ENCODE measurements around the gene DUSP19.

The DUSP19 gene

DNA sequence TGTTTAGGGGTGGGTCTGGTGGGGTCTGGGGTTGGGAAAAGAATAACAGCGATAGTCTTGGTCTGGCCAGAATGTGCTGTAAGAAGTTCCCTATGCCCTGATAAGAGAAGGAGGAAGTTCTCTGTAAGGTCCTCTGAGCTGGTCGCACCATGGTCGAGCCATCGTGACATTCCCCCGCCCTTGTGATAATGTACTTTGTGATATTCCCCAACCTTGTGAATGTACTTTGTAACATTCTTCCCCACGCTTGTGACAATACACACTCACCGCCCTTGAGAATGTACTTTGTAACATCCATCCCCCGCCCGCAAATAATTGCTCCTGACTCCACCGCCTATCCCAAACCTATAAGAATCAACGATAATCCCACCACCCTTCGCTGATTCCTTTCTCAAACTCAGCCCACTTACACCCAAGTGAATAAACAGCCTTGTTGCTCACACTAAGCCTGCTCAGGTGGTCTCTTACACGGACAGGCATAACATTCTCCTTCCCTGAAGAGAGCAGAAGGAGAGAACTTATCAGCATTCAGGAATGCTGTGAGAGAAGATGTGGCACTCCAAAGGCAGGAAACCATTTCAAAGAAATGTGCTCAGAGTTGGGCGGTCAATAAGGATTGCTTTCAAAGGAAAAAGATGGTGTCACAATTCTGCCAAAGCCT is 17.8 kb upstream of the DUSP19 start:
- no peaks in the 10 kb centered on the region for H3K9me3 ChIP-seq (ENCODE audit: low read length)
- no peaks in the 10 kb centered on the region for H3K9me2 ChIP-seq (ENCODE audit: low read depth, low read length)
- no peaks in the 10 kb centered on the region for H3K36me3 ChIP-seq (ENCODE audit: insufficient read depth, low read length)
- no peaks in the 10 kb centered on the region for H3K4me1 ChIP-seq (ENCODE audit: insufficient read depth, low read length, severe bottlenecking)
- H3K4me2 ChIP-seq (ENCODE audit: low read length) = no peak overlapping the region
- H3K4me3 ChIP-seq (ENCODE audit: low read depth, low read length, poor library complexity, severe bottlenecking) = no peak overlapping the region
- H3K27me3 ChIP-seq (ENCODE audit: insufficient read depth, low read length) = no peaks in the 10 kb centered on the region
- H3K9ac ChIP-seq (ENCODE audit: low read length) = no peak overlapping the region
- H4K20me1 ChIP-seq (ENCODE audit: insufficient read depth, low read length) = no peaks in the 10 kb centered on the region
- H3K79me2 ChIP-seq (ENCODE audit: insufficient read depth, low read length) = no peaks in the 10 kb centered on the region
- no peaks in the 10 kb centered on the region for H3F3A ChIP-seq (ENCODE audit: insufficient read depth, low read length)
- TF ChIP-seq, protein P1, sequence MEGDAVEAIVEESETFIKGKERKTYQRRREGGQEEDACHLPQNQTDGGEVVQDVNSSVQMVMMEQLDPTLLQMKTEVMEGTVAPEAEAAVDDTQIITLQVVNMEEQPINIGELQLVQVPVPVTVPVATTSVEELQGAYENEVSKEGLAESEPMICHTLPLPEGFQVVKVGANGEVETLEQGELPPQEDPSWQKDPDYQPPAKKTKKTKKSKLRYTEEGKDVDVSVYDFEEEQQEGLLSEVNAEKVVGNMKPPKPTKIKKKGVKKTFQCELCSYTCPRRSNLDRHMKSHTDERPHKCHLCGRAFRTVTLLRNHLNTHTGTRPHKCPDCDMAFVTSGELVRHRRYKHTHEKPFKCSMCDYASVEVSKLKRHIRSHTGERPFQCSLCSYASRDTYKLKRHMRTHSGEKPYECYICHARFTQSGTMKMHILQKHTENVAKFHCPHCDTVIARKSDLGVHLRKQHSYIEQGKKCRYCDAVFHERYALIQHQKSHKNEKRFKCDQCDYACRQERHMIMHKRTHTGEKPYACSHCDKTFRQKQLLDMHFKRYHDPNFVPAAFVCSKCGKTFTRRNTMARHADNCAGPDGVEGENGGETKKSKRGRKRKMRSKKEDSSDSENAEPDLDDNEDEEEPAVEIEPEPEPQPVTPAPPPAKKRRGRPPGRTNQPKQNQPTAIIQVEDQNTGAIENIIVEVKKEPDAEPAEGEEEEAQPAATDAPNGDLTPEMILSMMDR (IDR thresholded peaks at IDR 0.05; ENCODE audit: low read length) = no peak
- no peak for TF ChIP-seq EZH2 (IDR thresholded peaks at IDR 0.05; ENCODE audit: borderline replicate concordance, low read length)
- H3K27ac ChIP-seq (ENCODE audit: low read depth, low read length, poor library complexity, severe bottlenecking) = no peak overlapping the region
- H2AFZ ChIP-seq (ENCODE audit: low read length) = no peak overlapping the region

DNA sequence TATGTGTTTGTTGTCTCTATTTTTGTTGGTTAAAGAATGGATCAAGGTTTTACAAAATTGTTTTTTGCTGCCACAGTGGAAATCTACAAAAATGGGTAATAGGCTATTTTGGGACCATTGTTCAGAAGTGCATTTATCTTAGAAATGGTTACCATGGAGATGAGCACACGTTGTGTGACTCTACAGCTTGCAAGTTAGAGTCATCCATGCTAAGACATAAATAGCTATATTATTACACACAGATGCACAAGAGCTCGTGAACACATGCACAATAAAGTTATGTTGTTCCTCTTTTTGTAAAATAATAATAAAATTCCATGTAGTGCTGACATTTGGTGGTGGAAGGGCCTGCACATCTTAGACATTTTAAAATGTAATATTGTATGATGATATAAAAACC is 15.5 kb upstream of the DUSP19 start:
- H4K20me1 ChIP-seq (ENCODE audit: insufficient read depth, low read length) = no peaks in the 10 kb centered on the region
- no peaks in the 10 kb centered on the region for H3K9me2 ChIP-seq (ENCODE audit: low read depth, low read length)
- no peak overlapping the region for H3K9ac ChIP-seq (ENCODE audit: low read length)
- H3K27ac ChIP-seq (ENCODE audit: low read depth, low read length, poor library complexity, severe bottlenecking) = no peak overlapping the region
- no peak overlapping the region for H3K4me2 ChIP-seq (ENCODE audit: low read length)
- no peaks in the 10 kb centered on the region for H3K27me3 ChIP-seq (ENCODE audit: insufficient read depth, low read length)
- H2AFZ ChIP-seq (ENCODE audit: low read length) = no peak overlapping the region
- no peaks in the 10 kb centered on the region for H3K9me3 ChIP-seq (ENCODE audit: low read length)
- no peaks in the 10 kb centered on the region for H3K4me1 ChIP-seq (ENCODE audit: insufficient read depth, low read length, severe bottlenecking)
- no peaks in the 10 kb centered on the region for H3K36me3 ChIP-seq (ENCODE audit: insufficient read depth, low read length)
- H3K4me3 ChIP-seq (ENCODE audit: low read depth, low read length, poor library complexity, severe bottlenecking) = no peak overlapping the region
- H3K79me2 ChIP-seq (ENCODE audit: insufficient read depth, low read length) = no peaks in the 10 kb centered on the region
- TF ChIP-seq, protein P1 (IDR thresholded peaks at IDR 0.05; ENCODE audit: low read length) = no peak
- TF ChIP-seq EZH2 (IDR thresholded peaks at IDR 0.05; ENCODE audit: borderline replicate concordance, low read length) = no peak
- H3F3A ChIP-seq (ENCODE audit: insufficient read depth, low read length) = no peaks in the 10 kb centered on the region

DNA sequence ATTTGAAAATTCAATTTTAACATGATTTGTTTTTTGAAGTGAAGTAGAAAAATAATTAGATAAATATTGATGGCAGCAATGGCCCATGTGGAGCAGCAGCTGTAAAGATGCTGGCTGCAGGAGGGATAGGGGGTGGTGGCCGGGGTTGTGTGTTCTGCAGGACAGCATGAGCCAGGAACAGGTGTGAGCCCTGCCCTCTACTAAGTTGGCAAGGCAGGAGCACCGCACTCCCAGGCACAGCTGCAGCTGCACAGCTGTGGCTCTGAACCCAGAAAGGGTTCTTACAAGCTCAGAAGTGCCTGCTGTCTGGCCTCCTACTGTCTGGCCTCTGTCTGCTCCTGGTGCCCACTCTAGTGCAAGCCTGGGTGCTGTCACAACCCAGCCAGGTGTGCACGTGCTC is 10.0 kb upstream of the DUSP19 start:
- H3K27ac ChIP-seq (ENCODE audit: low read depth, low read length, poor library complexity, severe bottlenecking) = no peak overlapping the region
- no peaks in the 10 kb centered on the region for H3K36me3 ChIP-seq (ENCODE audit: insufficient read depth, low read length)
- H2AFZ ChIP-seq (ENCODE audit: low read length) = no peak overlapping the region
- no peaks in the 10 kb centered on the region for H4K20me1 ChIP-seq (ENCODE audit: insufficient read depth, low read length)
- H3K9ac ChIP-seq (ENCODE audit: low read length) = no peak overlapping the region
- no peaks in the 10 kb centered on the region for H3F3A ChIP-seq (ENCODE audit: insufficient read depth, low read length)
- no peaks in the 10 kb centered on the region for H3K79me2 ChIP-seq (ENCODE audit: insufficient read depth, low read length)
- no peak overlapping the region for H3K4me2 ChIP-seq (ENCODE audit: low read length)
- H3K27me3 ChIP-seq (ENCODE audit: insufficient read depth, low read length) = no peaks in the 10 kb centered on the region
- H3K4me3 ChIP-seq (ENCODE audit: low read depth, low read length, poor library complexity, severe bottlenecking) = no peak overlapping the region
- TF ChIP-seq, protein P1 (IDR thresholded peaks at IDR 0.05; ENCODE audit: low read length) = no peak
- no peak for TF ChIP-seq EZH2 (IDR thresholded peaks at IDR 0.05; ENCODE audit: borderline replicate concordance, low read length)
- H3K4me1 ChIP-seq (ENCODE audit: insufficient read depth, low read length, severe bottlenecking) = no peaks in the 10 kb centered on the region
- H3K9me2 ChIP-seq (ENCODE audit: low read depth, low read length) = no peaks in the 10 kb centered on the region
- H3K9me3 ChIP-seq (ENCODE audit: low read length) = peaks cover 6% of the 10 kb centered on the region; the same call in 1 of the 2 replicates
